ENCODE measurements around the gene ABCB9. TPM values are rescaled to one million over a fixed set of nuclear protein-coding genes. Genes with fewer than 3 reads are reported as not detected.

The ABCB9 gene
- total RNA-seq, 1 donor from 2014 or later: 11.6 TPM

DNA sequence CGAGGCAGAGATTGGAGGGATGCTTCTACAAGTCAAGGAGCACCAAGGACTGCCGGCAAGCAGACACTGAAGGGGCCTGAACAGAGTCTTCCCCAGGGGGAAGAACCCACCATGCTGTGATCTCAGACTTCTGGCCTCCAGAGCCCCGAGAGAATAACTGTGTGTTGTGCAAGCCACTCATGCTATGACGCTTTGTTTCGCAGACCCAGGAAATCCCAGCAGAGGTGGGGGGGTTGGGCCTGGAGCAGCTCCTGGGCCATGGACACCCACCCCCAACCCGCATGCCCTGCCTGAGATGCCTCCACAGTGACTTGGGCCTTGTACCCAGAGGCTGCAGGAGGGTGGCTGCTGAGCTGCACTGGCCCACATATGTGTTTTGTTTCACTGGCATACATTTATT lies 45.4 kb upstream of the ABCB9 start:
- no peaks in the 10 kb centered on the region for H3K27me3 Mint-ChIP-seq (ENCODE audit: low read depth, unreplicated experiment)

DNA sequence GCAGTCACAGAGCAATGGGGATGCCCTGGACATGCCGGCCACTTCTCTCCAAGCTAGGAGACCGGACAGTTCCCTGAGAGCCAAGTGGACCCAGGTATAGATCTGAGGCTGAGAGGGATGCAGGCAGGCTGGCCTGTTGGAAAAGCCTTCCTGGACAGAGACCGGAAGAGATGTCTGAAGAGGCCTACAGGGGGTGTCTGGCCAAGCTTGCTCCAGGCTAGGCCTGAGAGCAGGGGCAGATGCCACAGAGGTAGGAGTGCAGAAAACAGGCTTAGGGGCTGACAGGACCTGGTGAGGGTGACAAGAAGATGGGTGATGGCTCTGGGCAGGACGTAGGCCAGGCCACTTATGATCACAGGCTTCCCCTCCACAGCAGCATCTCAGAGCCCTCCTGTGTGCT lies 44.4 kb upstream of the ABCB9 start:
- no peak for DNase-seq (ENCODE audit: low read depth)
- no peaks in the 10 kb centered on the region for H3K79me2 ChIP-seq (ENCODE audit: insufficient read depth, low read length)

More for the DNA sequence above, 45.4 kb upstream of the ABCB9 start:
- H3K4me1 ChIP-seq (ENCODE audit: insufficient read depth, low read length): peaks cover 6% of the 10 kb centered on the region
- FAIRE-seq (no peak), DNase-seq (ENCODE audit: low read depth) (no peak)
- no peaks in the 10 kb centered on the region for H4K20me1 ChIP-seq (ENCODE audit: insufficient read depth, low read length)
- H3K9ac ChIP-seq (ENCODE audit: low read length): no peak overlapping the region
- peaks cover 19% of the 10 kb centered on the region for H3K36me3 Mint-ChIP-seq (ENCODE audit: low read depth, unreplicated experiment)
- H2AFZ ChIP-seq (ENCODE audit: low read depth, low read length): no peak overlapping the region
- no peaks in the 10 kb centered on the region for H3K9me3 ChIP-seq (ENCODE audit: insufficient read depth, low read depth, low read length)
- no peaks in the 10 kb centered on the region for H3K36me3 ChIP-seq (ENCODE audit: insufficient read depth, low read length)
- H3K79me2 ChIP-seq (ENCODE audit: insufficient read depth, low read length): no peaks in the 10 kb centered on the region
- H3K9me3 Mint-ChIP-seq (ENCODE audit: unreplicated experiment): peaks cover 2% of the 10 kb centered on the region
- H3K4me1 Mint-ChIP-seq (ENCODE audit: low read depth, unreplicated experiment): peaks cover 5% of the 10 kb centered on the region
- no peak overlapping the region for H3K4me2 ChIP-seq (ENCODE audit: low read length)
- H3K27ac Mint-ChIP-seq (ENCODE audit: unreplicated experiment): no peak overlapping the region
- H3K27me3 ChIP-seq (ENCODE audit: insufficient read depth, low read length): no peaks in the 10 kb centered on the region
- H3K27ac ChIP-seq (ENCODE audit: low read depth, low read length): no peak overlapping the region
- H3K4me3 ChIP-seq (ENCODE audit: insufficient read depth, low read depth, low read length): no peak overlapping the region
- no peak for TF ChIP-seq CTCF (IDR thresholded peaks at IDR 0.05; ENCODE audit: insufficient read depth, low read depth, low read length)
- TF ChIP-seq EZH2 (IDR thresholded peaks at IDR 0.05; ENCODE audit: insufficient read depth, low read length): no peak
- no peak overlapping the region for H3K4me3 Mint-ChIP-seq (ENCODE audit: unreplicated experiment)

More for the DNA sequence above, 44.4 kb upstream of the ABCB9 start:
- no peak overlapping the region for H3K4me3 ChIP-seq (ENCODE audit: insufficient read depth, low read depth, low read length)
- H3K4me2 ChIP-seq (ENCODE audit: low read length): no peak overlapping the region
- no peaks in the 10 kb centered on the region for H3K36me3 ChIP-seq (ENCODE audit: insufficient read depth, low read length)
- no peak overlapping the region for H2AFZ ChIP-seq (ENCODE audit: low read depth, low read length)
- no peak for TF ChIP-seq EZH2 (IDR thresholded peaks at IDR 0.05; ENCODE audit: insufficient read depth, low read length)
- TF ChIP-seq CTCF (IDR thresholded peaks at IDR 0.05; ENCODE audit: insufficient read depth, low read depth, low read length): no peak
- H3K9me3 Mint-ChIP-seq (ENCODE audit: unreplicated experiment): no peaks in the 10 kb centered on the region
- FAIRE-seq: no peak
- peaks cover 6% of the 10 kb centered on the region for H3K4me1 Mint-ChIP-seq (ENCODE audit: low read depth, unreplicated experiment)
- no peak overlapping the region for H3K4me3 Mint-ChIP-seq (ENCODE audit: unreplicated experiment)
- peaks cover 17% of the 10 kb centered on the region for H3K36me3 Mint-ChIP-seq (ENCODE audit: low read depth, unreplicated experiment)
- peaks cover 6% of the 10 kb centered on the region for H3K4me1 ChIP-seq (ENCODE audit: insufficient read depth, low read length)
- H3K27ac Mint-ChIP-seq (ENCODE audit: unreplicated experiment): no peak overlapping the region
- no peaks in the 10 kb centered on the region for H4K20me1 ChIP-seq (ENCODE audit: insufficient read depth, low read length)
- H3K27me3 Mint-ChIP-seq (ENCODE audit: low read depth, unreplicated experiment): no peaks in the 10 kb centered on the region
- no peaks in the 10 kb centered on the region for H3K9me3 ChIP-seq (ENCODE audit: insufficient read depth, low read depth, low read length)
- no peaks in the 10 kb centered on the region for H3K27me3 ChIP-seq (ENCODE audit: insufficient read depth, low read length)
- no peak overlapping the region for H3K27ac ChIP-seq (ENCODE audit: low read depth, low read length)
- H3K9ac ChIP-seq (ENCODE audit: low read length): no peak overlapping the region
